BLaER1 (cell line): Measurements from ENCODE around the gene GLG1.
"Not testable (repeated sequence)": the region's sequence is repeated elsewhere in the genome, so short reads cannot be mapped to it uniquely, and the experiment has no call there.

Experiments used
- H3K27ac ChIP-seq: shearing (Covaris generic); formaldehyde crosslinking; 2 replicates; pipeline ENCODE4 v1.8.1; 2022
- H3K27me3 ChIP-seq: shearing (Covaris generic); formaldehyde crosslinking; 2 replicates; pipeline ENCODE4 v1.8.1; 2022
- H3K36me3 ChIP-seq: shearing (Covaris generic); formaldehyde crosslinking; 2 replicates; pipeline ENCODE4 v1.8.1; 2022
- H3K4me1 ChIP-seq: shearing (Covaris generic); formaldehyde crosslinking; 2 replicates; pipeline ENCODE4 v1.8.1; 2022
- H3K4me2 ChIP-seq: shearing (Covaris generic); formaldehyde crosslinking; 2 replicates; pipeline ENCODE4 v1.8.1; 2022
- H3K4me3 ChIP-seq: shearing (Covaris generic); formaldehyde crosslinking; 2 replicates; pipeline ENCODE4 v1.8.1; 2022
- H3K9ac ChIP-seq: shearing (Covaris generic); formaldehyde crosslinking; 2 replicates; pipeline ENCODE4 v1.8.1; 2022
- H3K9me3 ChIP-seq: shearing (Covaris generic); formaldehyde crosslinking; 2 replicates; pipeline ENCODE4 v1.8.1; 2022
- H4K20me1 ChIP-seq: shearing (Covaris generic); formaldehyde crosslinking; 2 replicates; pipeline ENCODE4 v1.8.1; 2022
- Cebpa-rat ChIP-seq: shearing (Covaris generic); IDR thresholded peaks from 2 replicates; pipeline ENCODE4 v1.8.1; 2022

Gene GLG1

GRCh38 chr16:74438492-74438979, 168.4 kb downstream of the GLG1 start:
- Histone ChIP-seq H4K20me1 (peaks cover 8% of the 10 kb centered on the region; the same call in 1 of the 2 replicates), H3K4me2 (peak overlapping the region; percentile 71), H3K27me3 (no peaks in the 10 kb centered on the region), H3K27ac (peak overlapping the region; percentile 58), H3K9ac (peak overlapping the region; percentile 41; the same call in 1 of the 2 replicates), H3K36me3 (peaks cover 34% of the 10 kb centered on the region), H3K9me3 (peaks cover 13% of the 10 kb centered on the region; the same call in 1 of the 2 replicates), H3K4me1 (peaks cover 32% of the 10 kb centered on the region), H3K4me3 (no peak overlapping the region)
- no peak for TF ChIP-seq Cebpa-rat

- Histone ChIP-seq H3K9me3 (peaks cover 9% of the 10 kb centered on the region; the same call in 1 of the 2 replicates), H3K27me3 (no peaks in the 10 kb centered on the region)
These were observed 175.4 kb downstream of the GLG1 start for GRCh38 chr16:74431516-74431915.

GRCh38 chr16:74430036-74430712, 176.7 kb downstream of the GLG1 start:
- H3K9me3 ChIP-seq, H4K20me1 ChIP-seq, H3K36me3 ChIP-seq, H3K9ac ChIP-seq, H3K4me2 ChIP-seq, H3K27me3 ChIP-seq, H3K27ac ChIP-seq, H3K4me3 ChIP-seq: not testable (repeated sequence)
- H3K4me1 ChIP-seq, result peaks cover 33% of the 10 kb centered on the region

More at GRCh38 chr16:74431516-74431915, 175.4 kb downstream of the GLG1 start:
- Histone ChIP-seq H3K4me2 (peak overlapping the region; percentile 7; the same call in 1 of the 2 replicates), H3K4me3 (no peak overlapping the region), H3K4me1 (peaks cover 33% of the 10 kb centered on the region), H3K27ac (peak overlapping the region; percentile 47; the same call in 1 of the 2 replicates), H3K9ac (peak overlapping the region; percentile 35; the same call in 1 of the 2 replicates), H4K20me1 (no peaks in the 10 kb centered on the region), H3K36me3 (0 out of 2 replicates have a peak, but pooled peaks cover 2% of the 10 kb centered on the region)
- TF ChIP-seq Cebpa-rat, result no peak

- H4K20me1 ChIP-seq, H3K4me3 ChIP-seq, H3K4me2 ChIP-seq, H3K36me3 ChIP-seq, H3K9me3 ChIP-seq, H3K27me3 ChIP-seq, H3K27ac ChIP-seq, H3K9ac ChIP-seq: not testable (repeated sequence)
- H3K4me1 ChIP-seq, result peaks cover 38% of the 10 kb centered on the region
These were observed 178.4 kb downstream of the GLG1 start for GRCh38 chr16:74428493-74428892.

- H3K9me3 ChIP-seq, H4K20me1 ChIP-seq, H3K4me2 ChIP-seq, H3K9ac ChIP-seq, H3K27ac ChIP-seq, H3K36me3 ChIP-seq, H3K27me3 ChIP-seq, H3K4me3 ChIP-seq: not testable (repeated sequence)
- H3K4me1 ChIP-seq, result peaks cover 19% of the 10 kb centered on the region
These were observed 181.2 kb downstream of the GLG1 start for GRCh38 chr16:74425751-74426150.

GRCh38 chr16:74423721-74424120, 183.2 kb downstream of the GLG1 start:
- 0 out of 2 replicates have a peak overlapping the region, but pooled peaks have one; percentile 14 for H3K4me2 ChIP-seq
- not testable (repeated sequence) for H4K20me1 ChIP-seq, H3K27me3 ChIP-seq, H3K9ac ChIP-seq, H3K4me1 ChIP-seq, H3K27ac ChIP-seq, H3K36me3 ChIP-seq, H3K9me3 ChIP-seq, H3K4me3 ChIP-seq

GRCh38 chr16:74422086-74422485, 184.8 kb downstream of the GLG1 start:
- not testable (repeated sequence) for H3K9ac ChIP-seq, H3K27me3 ChIP-seq, H3K4me2 ChIP-seq, H3K4me1 ChIP-seq, H4K20me1 ChIP-seq, H3K36me3 ChIP-seq, H3K27ac ChIP-seq, H3K9me3 ChIP-seq, H3K4me3 ChIP-seq

GRCh38 chr16:74421482-74421785, 185.5 kb downstream of the GLG1 start:
- H3K36me3 ChIP-seq, H3K4me2 ChIP-seq, H4K20me1 ChIP-seq, H3K9ac ChIP-seq, H3K4me3 ChIP-seq, H3K27me3 ChIP-seq, H3K9me3 ChIP-seq, H3K27ac ChIP-seq, H3K4me1 ChIP-seq: not testable (repeated sequence)

- H3K27ac ChIP-seq, H3K4me3 ChIP-seq, H3K36me3 ChIP-seq, H3K4me1 ChIP-seq, H3K4me2 ChIP-seq, H4K20me1 ChIP-seq, H3K9me3 ChIP-seq, H3K27me3 ChIP-seq, H3K9ac ChIP-seq: not testable (repeated sequence)
These were observed 186.1 kb downstream of the GLG1 start, which contains the start of gene CLEC18B for GRCh38 chr16:74420612-74421481. Gene CLEC18B (minus strand): TSS chr16:74421478. CDS start chr16:74421270, 208 bp downstream.

- not testable (repeated sequence) for H3K4me3 ChIP-seq, H3K9me3 ChIP-seq
These were observed 187.1 kb downstream of the GLG1 start for GRCh38 chr16:74419811-74420210.

GRCh38 chr16:74417897-74418296, 189.0 kb downstream of the GLG1 start:
- H3K27me3 ChIP-seq, H3K27ac ChIP-seq, H4K20me1 ChIP-seq, H3K4me2 ChIP-seq, H3K9me3 ChIP-seq, H3K36me3 ChIP-seq, H3K4me1 ChIP-seq, H3K9ac ChIP-seq, H3K4me3 ChIP-seq: not testable (repeated sequence)

More at GRCh38 chr16:74419811-74420210, 187.1 kb downstream of the GLG1 start:
- not testable (repeated sequence) for H3K36me3 ChIP-seq, H3K27me3 ChIP-seq, H3K4me2 ChIP-seq, H3K27ac ChIP-seq, H3K4me1 ChIP-seq, H4K20me1 ChIP-seq, H3K9ac ChIP-seq

GRCh38 chr16:74413920-74414319, 193.0 kb downstream of the GLG1 start:
- H4K20me1 ChIP-seq, H3K27ac ChIP-seq, H3K36me3 ChIP-seq, H3K9ac ChIP-seq, H3K4me2 ChIP-seq, H3K4me3 ChIP-seq, H3K9me3 ChIP-seq, H3K27me3 ChIP-seq, H3K4me1 ChIP-seq: not testable (repeated sequence)

- H3K4me2 ChIP-seq, H4K20me1 ChIP-seq, H3K27me3 ChIP-seq, H3K36me3 ChIP-seq, H3K9ac ChIP-seq, H3K9me3 ChIP-seq, H3K4me1 ChIP-seq, H3K27ac ChIP-seq, H3K4me3 ChIP-seq: not testable (repeated sequence)
These were observed 193.4 kb downstream of the GLG1 start for GRCh38 chr16:74413485-74413884.

- H3K4me1 ChIP-seq, H3K9ac ChIP-seq, H3K4me2 ChIP-seq, H3K4me3 ChIP-seq, H3K27me3 ChIP-seq, H3K36me3 ChIP-seq, H3K9me3 ChIP-seq, H4K20me1 ChIP-seq, H3K27ac ChIP-seq: not testable (repeated sequence)
These were observed 194.0 kb downstream of the GLG1 start for GRCh38 chr16:74412775-74413390.
